ENCODE measurements around the gene SLC22A3.
"Not testable (repeated sequence)": the region's sequence is repeated elsewhere in the genome, so short reads cannot be mapped to it uniquely, and the experiment has no call there.

SLC22A3 gene

GRCh38 chr6:160348223-160349019, at the start of gene SLC22A3:
TSS of gene SLC22A3 (plus strand) at chr6:160348378. CDS start at chr6:160348420, 42 bp downstream.
- DNase-seq, result no peak

DNA sequence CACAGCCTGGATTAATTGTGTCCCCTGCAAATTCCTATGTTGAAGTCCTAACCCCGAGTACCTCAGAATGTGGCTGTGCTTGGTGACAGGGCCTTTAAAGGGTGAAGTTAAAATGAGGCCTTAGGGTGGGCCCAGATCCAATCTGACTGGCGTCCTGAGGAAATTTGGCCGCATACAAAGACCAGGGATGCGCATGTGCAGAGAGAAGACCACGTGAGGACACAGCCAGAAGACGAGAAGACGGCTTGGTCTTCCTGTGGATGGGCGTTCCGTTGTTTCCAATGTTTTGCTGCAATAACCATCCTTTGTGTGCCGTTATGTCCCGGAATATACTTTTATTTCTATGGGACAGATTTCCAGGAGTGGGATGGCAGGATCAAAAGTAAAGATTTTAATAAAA, 48.6 kb upstream of the SLC22A3 start:
- no peak for DNase-seq

- no peak for DNase-seq
These were observed 48.0 kb upstream of the SLC22A3 start for GRCh38 chr6:160300076-160300695.

DNA sequence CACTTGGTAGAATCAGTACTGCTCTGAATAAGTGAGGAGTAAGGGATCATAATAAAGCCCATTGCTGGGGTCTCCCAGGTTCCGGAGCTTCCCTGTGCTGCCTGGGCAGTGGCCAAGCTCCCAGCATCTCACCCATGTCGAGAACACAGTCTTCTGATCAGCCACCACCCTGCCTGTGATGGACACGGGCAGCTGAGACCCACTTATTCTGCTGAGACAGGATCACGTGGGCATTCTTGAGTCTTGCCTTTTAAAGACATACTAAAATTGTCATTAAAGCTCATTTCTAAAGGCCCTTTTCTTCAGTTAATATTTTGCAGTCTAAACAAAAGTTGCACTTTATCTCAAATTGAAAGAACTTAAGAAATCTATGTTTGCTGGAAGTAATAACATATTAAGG, 46.8 kb upstream of the SLC22A3 start:
- no peak for DNase-seq

- DNase-seq, result not testable (repeated sequence)
These were observed 45.6 kb upstream of the SLC22A3 start for GRCh38 chr6:160302431-160303082.

DNA sequence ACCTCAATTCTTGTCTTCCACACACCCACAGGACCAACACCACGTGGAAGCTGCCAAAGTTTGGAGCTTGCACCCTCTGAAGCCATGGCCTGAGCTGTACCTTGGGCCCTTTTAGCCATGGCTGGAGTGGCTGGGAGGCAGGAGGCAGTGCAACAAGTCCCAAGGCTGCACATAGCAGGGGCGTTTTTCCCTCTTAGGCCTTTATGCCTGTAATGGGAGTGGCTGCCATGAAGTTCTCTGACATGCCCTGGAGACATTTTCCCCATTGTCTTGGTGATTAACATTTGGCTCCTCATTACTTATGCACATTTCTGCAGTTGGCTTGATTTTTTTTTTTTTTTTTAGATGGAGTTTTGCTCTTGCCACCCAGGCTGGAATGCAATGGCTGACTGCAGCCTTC, 44.4 kb upstream of the SLC22A3 start:
- no peak for DNase-seq

- no peak for DNase-seq
These were observed 42.1 kb upstream of the SLC22A3 start for GRCh38 chr6:160305926-160306713.

DNA sequence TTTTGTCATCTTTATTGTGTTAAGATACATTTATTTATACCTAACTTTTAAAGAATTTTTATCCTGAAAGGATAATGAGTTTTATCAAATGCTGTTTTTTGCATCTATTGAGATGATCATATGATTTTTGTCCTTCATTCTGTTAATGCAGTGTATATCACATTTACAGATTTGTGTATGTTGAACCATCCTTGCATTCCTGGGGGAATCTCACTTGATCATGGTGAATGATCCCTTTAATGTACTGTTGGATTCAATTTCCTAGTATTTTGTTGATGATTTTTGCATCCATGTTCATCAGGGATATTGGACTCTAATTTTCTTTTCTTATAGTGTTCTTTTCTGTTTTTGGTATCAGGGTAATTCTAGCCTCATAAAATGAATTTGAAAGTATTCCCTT, 38.5 kb upstream of the SLC22A3 start:
- DNase-seq, result no peak

- DNase-seq, result no peak
These were observed 35.3 kb upstream of the SLC22A3 start for GRCh38 chr6:160312900-160313299.

- DNase-seq, result no peak
These were observed 32.9 kb upstream of the SLC22A3 start for GRCh38 chr6:160315310-160315709.

- DNase-seq, result no peak
These were observed 31.9 kb upstream of the SLC22A3 start for GRCh38 chr6:160316261-160316660.

- DNase-seq, result no peak
These were observed 28.9 kb upstream of the SLC22A3 start for GRCh38 chr6:160319246-160319645.

DNA sequence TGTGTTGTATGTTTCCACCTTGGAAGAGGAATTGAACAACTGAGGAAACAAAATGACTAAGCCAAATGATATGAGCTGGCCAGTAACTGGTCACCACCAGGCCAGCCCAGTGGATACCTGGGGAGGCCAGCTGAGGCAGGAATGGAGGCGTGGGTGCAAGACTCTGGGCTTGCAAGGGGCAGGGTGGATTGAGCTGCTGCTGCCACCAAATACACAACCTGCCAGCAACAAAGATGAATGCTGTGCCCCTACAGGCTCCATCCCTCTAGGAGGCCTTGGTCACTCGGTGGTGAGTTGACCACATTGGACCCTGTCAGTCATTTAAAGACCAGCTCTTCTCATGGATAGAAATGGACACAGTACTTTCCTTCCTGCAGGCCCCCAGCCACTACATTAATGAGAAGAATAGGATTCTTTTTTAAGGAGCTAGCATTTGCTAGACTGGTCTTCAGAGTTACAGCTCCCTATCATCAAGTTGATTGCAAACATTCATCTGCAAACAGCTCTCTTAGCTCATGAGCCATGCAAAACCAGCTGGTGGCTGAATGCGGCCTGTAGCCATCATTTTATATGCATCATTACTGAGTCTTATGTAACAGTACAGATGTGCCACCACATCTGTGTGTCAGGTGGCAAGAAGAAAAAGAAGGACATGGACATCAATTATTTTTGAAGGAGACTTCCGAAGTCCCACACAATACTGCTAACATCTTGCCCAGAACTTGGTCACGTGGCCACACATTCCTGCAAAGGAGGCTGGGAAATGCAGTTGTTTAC, 26.3 kb upstream of the SLC22A3 start:
- DNase-seq, result no peak

DNA sequence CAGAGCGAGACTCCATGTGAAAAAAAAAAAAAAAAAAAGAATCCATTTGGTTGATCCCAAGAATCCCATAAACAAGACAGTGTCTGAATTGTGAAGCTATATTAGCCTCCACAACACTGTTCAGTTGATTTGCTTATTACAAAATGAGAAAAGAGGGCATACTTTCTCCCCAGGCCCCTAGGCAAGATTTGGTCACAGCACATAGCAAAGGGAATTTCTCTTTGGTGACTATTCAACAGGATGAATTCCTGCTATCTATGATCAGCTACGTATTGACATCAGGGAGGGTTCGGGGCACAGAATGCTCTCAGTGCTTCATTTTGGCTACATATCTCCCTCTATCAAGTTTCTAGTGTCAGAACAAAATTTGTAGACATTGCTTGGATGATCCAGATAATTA, 20.2 kb upstream of the SLC22A3 start:
- no peak for DNase-seq

DNA sequence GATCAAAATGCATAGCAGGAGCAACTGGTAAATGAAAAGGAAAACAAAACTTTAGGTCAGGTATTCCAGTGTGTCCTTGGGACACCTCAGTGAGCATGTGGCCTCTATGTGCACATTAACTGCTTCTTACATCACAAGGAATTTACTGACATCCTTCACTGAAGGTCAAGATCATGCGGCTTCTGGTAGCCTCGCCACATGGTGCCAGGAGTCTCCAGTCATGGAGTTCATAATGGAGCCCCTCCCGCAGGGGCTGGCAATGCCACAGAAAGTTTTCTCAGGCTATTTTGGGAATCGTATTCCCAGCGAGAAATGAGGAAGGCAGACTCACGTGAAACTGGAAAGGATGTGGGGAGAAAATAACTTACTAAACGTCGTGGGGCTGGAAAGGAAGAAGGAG, 19.7 kb upstream of the SLC22A3 start:
- DNase-seq, result no peak

DNA sequence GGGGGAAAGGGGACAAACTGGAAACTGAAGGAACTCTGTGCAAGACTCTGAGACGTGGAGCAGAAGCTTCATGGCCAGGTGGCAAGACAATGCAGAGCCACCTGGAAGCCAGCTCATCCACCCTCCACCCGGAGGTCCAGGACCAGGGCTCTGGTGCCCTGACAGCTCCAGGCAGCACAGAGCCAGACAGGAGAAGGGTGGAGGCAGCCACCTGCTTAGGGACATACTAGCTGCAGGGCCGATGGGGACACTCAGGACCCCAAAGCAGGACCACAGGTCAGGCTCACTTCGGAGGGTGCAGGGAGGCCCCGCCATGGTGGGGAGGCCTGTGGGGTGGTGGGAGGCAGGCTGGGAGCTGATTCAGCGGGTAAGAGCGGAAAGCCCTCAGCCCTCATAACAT, 19.0 kb upstream of the SLC22A3 start:
- DNase-seq, result no peak

- no peak for DNase-seq
These were observed 17.6 kb upstream of the SLC22A3 start for GRCh38 chr6:160330619-160331018.

DNA sequence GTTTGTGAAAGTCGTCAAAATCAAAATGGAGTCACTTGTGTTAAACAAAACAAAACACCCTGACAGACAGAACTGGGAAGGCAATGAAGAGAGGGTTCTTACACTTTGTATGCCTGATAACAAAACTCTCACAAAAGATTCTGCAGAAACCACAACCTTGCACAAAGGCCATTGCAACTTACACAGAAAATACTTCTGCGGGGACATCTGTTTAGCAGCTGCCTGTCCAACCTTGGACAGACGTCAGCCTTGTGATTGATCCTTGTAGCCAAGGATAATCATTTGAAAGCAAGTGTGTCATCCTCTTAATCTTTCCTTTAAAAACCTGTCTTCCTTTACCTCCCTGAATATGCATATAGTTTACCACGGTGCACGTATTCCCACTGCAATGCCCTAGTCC, 17.0 kb upstream of the SLC22A3 start:
- no peak for DNase-seq

DNA sequence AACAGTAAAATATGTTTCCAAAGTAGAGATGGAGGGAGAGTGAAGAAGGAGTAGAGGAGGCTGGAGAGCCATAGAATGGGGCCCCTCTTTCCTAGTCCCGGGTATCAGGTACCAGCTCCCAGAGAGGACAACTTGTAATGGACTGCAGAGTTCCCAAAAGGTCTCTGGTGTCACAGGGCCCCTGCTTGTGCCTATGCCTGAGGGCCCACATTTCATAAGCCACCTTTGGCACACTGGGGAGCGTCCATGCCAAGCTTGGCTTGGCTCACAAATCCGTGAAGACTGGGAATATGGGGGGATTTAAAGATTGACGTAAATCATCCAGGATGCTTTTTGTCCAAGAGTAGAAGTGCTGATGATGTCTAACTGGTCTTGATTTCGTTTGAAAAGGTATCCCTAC, 16.4 kb upstream of the SLC22A3 start:
- no peak for DNase-seq

GRCh38 chr6:160333101-160333500, 15.1 kb upstream of the SLC22A3 start:
- no peak for DNase-seq

DNA sequence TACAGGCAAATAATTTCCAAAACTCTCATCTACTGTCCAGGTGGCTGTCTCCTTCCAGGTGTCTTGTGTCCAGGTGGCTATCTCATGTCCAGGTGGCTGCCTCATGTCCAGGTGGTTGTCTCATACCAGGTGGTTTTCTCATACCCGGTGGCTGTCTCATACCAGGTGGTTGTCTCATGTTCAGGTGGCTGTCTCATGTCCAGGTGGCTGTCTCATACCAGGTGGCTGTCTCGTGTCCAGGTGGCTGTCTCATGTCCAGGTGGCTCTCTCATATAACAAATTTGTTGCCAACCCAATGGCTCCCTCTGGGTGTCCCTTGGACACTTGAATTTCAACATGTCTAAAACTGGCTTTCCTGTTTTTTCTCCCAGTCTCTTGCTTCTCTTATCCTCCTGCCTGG, 14.3 kb upstream of the SLC22A3 start:
- no peak for DNase-seq

DNA sequence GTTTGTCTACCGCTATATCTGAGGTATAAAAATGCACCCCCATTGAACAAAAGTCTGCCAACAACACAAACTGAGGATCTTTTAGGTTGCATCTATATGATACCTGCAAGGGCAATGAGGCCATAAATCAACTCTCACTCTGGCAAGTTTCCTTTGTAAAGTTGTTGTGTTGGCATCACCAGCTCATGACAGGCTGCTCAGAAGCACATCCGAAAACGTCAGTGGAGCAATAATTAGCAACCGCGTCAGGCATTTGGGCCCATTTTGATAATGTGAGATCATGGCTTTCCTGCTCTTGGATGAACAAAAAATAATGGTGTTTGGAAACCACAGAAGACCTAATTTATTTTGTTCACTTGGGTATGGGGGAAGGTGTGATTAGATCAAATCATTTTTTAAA, 12.0 kb upstream of the SLC22A3 start:
- no peak for DNase-seq

DNA sequence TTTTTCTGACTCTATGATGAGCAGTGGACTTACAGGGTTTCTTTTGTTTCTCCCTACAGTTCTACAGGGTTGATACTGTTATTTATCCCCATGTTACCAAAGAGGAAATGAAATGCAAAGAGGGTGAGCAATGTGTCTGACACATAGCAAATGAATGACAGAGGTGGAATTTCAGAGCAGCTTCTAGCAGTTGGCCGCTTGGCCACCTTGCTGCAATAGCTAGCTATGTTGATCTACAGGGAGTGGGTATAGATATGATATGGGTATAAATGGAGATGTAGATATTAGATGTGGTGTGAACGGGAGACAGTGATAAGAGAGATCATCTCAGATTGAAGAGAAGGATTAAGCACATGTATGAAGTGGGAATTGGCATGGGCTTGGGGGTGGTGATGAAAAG, 10.9 kb upstream of the SLC22A3 start:
- no peak for DNase-seq
